Measurements from ENCODE around the gene KLHL36.
A peak's percentile ranks its signal among the peaks of the same experiment; 100 is the strongest.
"Not testable (repeated sequence)": the region's sequence is repeated elsewhere in the genome, so short reads cannot be mapped to it uniquely, and the experiment has no call there.

Gene KLHL36

DNA sequence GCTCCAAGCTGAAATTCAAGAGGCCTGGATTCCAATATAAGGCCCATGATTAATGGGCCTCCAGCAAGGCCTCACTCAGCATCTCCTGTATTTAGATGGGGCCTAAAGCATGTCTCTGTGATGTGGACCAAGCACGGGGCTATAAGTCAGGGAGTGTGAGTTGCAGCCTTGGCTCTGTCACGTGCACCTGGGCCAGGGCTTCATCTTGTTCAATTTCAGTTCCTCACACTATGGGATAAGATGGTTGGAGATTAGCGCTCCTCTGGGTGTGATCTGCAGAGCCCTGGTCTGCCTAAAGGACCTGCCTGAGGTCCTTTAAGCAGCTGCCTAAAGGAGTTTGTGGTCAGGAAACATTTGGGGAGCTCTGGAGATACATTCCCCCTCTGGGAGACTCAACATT lies 25.2 kb downstream of the KLHL36 start:
- DNase-seq = no peak

DNA sequence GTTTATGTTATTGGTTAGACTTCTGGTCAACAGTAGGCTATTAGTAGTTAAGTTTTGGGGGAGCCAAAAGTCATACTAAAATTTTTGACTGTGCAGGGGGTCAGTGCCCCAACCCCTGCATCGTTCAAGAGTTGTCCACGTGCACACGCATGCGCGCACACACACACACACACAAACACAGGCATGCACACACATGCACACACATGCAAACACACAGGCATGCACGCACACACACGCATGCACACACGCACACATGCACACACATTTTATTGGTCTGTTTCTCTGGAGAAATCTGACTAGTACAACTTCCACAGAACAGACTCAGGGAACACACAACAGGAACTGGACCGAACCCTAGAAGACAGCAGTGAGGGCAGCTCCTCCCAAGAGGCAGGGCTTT lies 27.1 kb downstream of the KLHL36 start:
- DNase-seq = no peak

DNA sequence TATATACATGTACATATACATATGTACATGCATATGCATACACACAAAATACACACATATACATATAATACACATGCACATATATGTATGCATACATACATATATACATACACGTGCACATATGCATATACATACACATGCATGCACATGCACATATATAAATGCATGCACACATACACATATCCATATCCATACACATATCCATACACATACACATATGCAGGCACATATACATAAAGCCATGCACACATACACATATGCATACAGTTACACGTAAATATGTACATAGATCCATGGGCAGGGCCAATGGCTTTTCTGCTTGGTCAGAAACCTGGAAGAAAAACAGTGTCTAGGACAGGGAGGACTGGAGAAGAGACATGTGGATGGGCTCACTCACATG lies 27.6 kb downstream of the KLHL36 start:
- no peak for DNase-seq

DNA sequence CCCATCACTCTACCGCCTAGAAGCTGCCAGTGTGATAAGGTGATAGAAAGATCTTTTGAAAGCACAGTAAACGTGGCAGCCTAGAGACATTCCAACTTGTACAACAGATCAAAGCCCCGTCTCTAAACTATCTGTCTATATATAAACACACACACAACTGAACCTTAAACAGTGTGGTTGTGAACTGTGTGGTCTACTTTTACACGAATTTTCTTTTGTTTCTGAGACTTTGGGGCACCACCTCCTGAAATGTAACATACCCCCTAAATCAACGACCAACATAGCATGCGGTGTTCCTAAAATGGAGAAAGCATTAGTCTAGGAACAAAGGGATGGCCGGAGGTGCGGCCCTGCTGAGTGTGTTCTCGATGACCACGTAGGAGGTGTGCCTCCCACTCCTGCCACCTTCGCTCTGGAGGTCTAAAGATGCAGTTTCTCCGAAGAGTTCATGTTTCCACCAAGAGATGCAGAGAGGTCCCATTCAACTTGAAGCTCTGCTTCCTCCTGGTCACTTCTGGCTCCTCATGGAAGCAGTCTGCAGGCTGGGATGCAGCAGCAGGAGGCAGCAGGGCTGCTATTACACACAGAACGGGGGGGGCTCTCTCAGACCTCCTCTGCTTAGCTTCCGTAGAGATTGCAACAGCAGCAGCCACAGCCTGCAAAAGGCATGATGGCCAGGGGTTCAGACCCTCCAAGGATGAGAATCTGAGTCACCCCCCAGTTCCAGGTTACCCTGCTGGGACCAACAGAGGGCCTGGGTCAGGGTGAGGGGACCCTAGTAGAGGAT lies 28.9 kb downstream of the KLHL36 start:
- DNase-seq = no peak

DNA sequence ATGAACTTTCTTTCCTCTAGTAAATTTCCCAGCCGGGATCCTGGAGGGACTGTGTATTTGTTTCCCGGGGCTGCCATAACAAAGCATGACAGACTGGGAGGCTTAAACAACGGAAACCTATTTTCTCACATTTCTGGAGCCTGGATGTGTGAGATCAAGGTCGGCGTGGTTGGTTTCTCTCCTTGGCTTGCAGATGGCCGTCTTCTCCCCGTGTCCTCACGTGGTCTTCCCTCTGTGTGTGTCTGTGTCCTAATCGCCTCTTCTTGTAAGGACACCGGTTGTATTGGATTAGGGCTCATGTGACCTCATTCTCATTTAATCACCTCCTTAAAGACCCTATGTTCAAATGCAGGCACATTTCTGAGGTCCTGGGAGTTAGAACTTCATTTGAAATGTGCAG lies 29.5 kb downstream of the KLHL36 start:
- DNase-seq = no peak

DNA sequence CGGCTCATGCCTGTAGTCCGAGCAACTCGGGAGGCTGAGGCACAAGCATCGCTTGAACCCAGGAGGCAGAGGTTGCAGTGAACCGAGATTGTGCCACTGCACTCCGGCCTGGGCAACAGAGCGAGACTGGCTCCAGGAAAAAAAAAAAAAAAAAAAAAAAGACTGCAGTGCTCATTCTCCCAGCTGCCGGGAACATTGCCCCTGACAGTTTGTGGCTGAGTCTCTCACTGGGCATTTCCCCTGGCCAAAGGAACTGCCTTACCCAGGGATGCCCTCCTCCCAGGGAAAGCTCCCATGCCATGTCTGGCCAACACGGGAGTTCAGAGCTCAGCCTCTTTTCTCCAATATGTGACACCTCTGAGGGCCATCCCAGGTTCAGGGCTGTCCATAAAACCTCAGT lies 30.2 kb downstream of the KLHL36 start:
- no peak for DNase-seq

DNA sequence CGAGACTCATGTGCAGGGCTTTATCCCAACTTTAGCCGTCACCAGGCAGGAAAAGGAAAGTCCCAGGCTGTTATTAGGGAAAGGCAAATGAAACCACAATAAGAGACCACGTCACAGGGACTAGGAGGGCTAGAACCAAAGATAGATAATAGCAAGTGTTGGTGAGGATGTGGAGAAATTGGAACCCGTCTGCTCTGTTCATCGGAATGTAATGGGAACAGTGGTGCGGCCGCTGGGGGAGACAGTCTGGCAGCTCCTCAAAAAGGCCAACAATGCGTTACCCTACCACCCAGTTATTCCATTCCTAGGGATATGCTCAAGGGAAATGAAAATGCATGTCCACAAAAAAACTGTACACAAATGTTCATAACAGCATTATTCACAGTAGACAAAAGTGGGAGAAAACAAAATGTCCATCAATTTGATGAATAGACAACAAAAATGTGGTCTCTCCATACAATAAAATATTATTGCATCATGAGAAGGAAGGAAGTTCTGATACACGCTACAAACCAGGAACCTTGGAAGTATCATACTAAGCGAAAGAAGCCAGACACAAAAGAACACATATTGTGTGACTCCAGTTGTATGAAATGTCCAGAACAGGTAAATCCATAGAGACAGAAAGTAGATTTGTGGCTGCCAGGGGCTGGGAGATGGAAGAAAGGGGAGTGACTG lies 32.0 kb downstream of the KLHL36 start:
- DNase-seq = no peak

DNA sequence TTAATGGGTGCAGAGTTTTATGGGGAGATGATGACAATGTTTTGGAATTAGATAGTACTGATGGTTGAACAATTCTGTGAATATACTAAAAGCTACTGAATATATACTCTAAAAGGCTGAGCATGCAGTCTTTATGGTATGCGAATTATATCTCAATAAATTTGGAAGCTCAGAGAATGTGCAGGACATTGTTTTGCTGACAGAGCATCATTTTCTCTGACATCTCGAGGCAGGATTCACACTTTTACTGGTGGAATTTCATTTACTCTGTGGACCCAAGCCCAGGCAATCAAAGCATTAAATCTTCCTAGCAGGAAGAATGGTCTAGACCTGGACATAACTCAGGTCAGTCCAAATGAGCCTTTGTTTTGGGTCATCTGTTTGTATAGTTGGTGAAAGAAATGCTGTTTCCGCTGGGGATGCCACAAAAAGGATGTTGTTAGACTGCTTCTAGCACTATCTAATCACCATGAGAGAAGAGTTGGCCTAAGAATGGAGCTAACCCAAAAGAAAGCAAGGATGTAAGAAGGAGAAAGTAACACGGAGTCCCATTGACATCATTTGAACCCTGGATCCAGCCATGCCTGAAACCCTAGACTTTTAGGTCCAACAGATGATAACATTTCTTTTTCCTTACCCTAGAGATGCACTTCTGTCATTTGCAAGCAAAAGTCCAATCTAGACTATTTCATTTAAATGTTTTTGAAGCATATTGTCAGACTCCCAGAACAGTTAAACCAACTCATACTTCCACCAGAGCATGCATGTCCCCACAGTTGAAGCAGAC lies 32.7 kb downstream of the KLHL36 start:
- no peak for DNase-seq

DNA sequence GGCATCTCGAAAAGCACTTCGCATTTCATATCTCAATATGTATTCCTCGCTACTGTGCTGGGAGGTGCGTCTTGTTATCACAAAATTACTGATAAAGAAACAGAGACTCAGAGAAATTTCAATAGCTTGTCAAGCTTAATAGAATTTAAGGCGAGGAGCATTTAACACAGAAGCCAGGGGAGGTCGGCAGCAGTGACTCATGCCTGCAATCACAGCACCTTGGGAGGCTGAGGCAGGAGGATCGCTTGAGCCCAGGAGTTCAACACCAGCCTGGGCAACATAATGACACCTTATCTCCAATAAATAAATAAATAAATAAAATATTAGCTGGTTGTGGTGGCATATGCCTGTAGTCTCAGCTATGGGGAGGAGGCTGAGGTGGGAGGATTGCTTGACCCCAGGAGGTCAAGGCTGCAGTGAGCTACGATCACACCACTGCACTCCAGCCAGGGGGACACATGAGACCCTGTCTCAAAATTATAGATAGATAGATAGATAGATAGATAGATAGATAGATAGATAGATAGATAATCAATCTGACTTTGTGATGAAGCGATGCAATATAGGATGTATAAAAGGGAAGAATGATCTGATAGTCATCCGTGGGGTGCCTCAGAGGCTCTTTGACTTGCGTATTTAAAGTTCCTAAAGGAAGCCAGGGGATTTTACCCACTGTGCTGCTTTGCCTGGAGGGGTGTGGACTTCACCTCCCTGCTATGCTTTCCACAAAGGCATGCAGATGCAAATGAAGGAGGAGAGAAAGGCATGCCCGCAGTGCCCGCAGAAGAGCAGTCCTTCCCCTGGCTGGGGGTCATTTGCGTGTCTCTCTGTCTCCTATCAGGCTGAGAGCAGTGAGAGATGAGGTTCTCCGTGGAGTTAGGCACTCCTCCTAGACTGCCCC lies 35.6 kb downstream of the KLHL36 start:
- no peak for DNase-seq

DNA sequence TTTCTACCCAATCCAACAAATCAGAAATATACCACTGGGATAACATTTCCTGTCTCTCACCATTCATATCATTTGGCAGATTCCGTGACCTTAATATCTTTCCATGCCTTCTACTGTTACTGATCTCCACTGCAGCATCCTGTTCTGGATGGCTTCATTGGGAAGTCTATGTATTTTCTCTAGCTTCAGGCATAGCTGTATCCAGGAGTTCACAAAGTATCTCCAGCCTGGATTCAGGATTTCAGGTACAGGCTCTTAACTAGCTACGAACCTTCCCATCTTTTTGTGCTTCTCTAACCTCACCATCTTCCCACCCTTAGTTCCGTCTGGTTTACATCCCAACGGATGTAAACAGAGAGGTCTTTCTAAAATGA lies 36.3 kb downstream of the KLHL36 start:
- no peak for DNase-seq

DNA sequence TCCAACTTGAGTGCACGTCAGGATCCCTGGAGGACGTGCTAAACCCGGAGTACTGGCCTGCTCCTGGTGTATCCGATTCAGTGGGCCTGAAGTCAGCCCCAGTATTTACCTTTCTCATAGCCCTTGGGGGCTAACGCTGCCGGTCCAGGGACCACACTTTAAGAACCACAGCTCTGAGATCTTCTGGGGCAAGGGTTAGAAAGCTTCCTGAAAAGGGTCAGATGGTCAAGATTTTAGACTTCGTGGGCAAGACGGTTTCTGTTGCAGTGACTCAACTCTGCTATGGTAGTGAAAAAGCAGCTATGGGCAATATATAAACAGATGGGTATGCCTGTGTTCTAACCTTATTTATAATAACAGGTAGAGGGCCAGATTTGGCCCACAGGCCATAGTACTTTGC lies 36.9 kb downstream of the KLHL36 start:
- DNase-seq = no peak

DNA sequence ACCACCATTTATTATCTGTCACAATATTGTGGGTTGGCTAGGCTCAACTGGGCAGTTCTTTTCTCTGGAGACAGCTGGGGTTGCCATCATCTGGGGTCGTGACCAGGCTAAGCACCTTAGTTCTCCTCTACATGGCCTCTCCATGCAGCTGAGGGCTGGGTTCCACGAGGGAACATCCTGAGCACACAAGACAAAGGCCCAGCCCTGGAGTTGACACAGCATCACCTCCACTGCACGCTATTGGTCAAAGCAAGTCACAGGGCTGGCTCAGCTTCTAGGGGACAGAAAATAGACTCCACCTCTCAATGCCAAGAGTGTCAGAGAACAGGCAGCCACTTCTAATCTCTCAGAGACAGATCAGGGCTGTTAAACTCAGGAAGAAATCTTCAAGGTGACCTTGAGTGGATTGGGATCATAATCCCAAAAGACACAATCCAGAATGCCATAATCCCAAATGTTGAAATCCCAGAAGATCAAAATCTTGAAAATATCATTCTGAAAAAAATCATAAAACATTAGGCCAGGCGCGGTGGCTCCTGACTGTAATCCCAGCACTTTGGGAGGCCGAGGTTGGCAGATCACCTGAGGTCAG lies 38.5 kb downstream of the KLHL36 start:
- DNase-seq = peak; percentile 61

DNA sequence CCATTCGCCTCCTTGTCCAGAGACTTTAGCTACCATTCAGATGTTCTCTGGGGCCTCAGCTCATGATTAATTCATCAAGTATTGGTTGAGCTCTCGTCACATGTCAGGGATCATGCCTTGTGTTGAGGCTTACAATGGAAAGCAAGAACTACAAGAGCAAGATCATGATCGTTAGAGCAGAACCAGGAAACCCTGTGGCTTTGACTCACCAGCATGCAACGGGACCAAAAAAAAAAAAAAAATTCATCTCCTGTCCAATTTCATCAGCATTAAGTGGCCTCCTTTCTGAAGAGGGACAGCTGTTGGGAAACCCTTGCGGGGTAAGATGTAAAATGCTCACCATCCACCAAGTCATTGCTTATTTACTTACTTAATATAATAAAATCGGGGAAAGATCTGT lies 39.4 kb downstream of the KLHL36 start:
- DNase-seq = no peak

DNA sequence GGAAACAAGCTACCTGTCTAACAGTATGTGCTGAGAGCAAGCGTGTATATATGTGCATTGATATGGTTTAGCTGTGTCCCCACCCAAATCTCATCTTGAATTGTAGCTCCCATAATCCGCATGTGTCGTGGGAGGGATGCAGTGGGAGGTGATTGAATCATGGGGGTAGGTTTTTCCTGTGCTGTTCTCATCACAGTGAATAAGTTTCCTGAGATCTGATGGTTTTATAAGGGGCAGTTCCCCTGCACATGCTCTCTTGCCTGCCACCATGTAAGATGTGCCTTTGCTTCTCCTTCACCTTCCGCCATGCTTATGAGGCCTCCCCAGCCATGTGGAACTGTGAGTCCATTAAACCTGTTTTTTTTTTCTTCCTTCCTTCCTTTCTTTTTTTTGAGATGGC lies 39.9 kb downstream of the KLHL36 start:
- not testable (repeated sequence) for DNase-seq

DNA sequence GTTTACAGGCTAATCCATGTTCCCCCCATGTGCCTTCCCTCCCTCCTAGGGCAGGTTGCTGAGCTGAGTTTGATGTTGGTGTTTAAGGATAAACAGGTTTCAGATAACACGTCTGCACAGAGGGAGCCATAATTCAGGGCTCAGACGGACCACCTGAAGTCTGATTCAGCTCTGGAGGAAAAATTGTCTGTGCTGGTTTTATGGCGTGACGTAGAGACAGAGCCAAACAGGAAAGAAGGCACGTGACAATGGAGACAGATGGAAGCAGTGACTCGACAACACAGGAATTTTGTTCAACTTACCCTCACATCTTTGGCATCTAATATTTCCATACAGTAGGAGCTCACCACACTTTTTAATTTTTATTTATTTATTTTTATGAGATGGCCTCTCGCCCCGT lies 40.8 kb downstream of the KLHL36 start:
- DNase-seq = no peak

DNA sequence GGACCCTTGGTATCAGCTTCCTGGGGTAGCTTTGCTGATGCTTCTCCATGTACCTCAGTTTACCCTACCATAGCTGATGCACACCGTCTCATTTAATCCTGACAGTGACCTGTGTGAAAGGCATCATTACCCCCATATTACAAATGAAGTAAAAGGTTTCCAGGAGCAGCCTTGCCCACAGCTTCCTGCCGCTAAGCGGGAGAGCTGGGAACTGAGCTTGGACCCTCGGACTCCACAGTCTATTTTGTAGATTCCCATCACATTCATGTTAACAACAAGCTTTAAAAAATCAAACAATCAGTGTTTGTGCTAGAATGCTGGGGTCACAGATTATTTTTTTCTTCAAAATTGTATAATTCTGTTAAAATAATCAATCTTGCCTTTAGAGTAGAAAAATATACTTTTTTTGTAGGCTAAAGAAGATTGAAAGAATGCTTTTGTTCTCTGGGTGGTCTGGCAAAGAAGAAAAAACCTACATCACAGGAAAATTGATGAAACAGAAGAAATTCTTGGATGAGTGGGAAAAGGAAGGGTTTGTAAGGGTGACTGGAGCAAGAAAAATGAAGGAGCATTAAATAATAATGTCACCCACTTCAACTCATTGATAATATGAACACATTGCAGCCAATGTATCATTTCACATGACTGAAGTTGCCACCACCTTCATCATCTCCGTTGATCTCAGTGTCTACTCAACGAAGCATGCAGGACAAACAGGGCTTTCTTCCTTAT lies 41.9 kb downstream of the KLHL36 start:
- no peak for DNase-seq

DNA sequence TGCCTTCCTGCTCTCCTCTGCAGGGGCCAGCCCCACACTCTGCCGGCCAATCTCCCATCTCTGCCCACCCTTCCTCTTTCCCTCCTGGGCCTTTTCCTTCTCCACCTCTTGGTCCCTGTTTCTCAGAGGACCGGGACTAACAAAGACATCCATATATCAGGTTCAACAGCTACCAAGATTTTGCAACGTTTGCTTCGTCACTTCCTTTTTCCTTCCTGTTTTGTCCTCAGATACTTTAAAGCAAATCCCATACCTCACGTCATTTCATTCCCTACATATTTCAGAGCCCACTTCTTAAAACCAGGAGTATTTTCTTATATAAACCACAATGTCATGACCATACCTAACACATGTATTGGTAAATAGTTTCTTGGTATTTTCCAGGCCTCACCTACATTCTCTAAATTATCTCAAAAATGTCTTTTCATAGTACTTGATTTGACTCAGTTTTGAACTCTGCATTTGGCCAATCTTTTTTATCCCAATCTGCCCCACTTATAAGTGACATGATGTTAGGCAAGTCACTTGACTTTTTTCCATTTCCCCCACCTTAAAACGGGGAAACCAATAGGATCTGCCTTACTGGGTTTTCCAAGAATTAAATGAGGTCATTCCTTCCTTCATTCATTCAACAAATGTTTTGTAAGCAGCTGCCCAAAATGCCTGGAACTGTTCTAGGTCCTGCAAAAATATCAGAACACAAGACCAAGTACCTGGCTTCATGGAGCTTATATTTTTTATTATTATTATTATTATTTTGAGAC lies 44.3 kb downstream of the KLHL36 start:
- DNase-seq = no peak

DNA sequence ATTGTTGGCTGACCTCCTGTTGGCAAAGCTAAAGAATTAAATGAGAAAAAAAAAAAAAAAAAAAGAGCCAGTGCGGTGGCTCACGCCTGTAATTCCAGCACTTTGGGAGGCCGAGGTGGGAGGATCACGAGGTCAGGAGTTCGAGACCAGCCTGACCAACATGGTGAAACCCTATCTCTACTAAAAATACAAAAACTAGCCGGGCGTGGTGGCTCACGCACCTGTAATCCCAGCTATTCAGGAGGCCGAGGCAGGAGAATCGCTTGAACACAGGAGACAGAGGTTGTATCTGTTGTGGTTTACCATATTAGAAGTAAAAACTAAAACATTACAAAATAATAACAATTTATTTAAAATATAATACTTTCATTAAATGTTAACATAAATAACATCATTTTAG lies 45.6 kb downstream of the KLHL36 start:
- DNase-seq = not testable (repeated sequence)

DNA sequence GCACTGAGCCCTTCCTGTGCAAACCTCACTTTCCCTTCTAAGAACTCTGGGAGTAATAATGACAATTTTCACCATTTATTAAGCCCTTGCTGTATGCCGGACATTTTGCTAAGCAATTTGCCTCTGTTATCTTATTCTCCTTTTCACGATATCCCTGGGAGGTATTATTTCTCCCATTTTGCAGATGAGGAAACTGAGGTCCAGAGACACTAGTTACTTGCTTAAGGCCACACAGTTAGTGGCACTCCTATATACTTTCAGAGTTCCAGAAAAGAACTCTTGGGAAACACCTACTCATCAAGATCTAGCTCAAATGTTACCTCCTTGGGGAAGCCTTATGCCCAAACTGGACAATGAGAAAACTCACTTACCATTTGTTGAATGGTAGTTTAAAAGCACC lies 46.7 kb downstream of the KLHL36 start:
- no peak for DNase-seq

DNA sequence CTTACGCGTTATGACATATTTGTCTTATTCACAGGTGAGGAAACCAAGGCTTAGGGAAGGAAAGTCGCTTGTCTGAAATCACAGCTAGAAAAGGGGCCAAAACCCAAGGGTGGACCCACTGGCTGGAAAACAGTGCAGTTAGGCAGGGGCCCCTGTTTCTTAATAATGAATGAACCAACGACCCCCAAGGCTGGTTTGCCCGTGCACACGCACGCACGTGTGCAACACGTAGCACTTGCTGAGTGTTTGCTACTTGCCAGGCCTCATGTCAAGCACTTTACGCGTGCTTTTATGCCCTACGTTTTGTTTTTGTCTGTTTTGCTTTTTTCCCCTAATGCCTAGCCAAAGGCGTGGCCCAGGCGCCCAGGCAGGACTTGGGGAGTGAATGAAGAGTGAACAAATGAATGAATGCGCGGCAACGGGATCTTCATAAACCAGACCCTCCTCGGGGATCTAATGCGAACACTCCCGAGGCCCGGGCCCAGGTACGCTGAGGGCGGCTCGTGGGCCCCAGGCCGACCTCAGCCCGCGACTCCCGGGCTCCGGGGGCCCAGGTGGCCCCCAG lies 50.9 kb downstream of the KLHL36 start:
- DNase-seq = peak; percentile 70
